GM21515 (cell line): ENCODE measurements around the gene ARHGEF9.
"Not testable (repeated sequence)": the region's sequence is repeated elsewhere in the genome, so short reads cannot be mapped to it uniquely, and the experiment has no call there.

ENCODE experiments used
- ATAC-seq: cut with Tn5 transposase; IDR thresholded peaks from one replicate; pipeline ENCODE4 v1.9.1; 2021; ENCODE audit not compliant: unreplicated experiment

Gene ARHGEF9

GRCh38 chrX:63664083-63664482, 120.9 kb downstream of the ARHGEF9 start:
- no peak for ATAC-seq

GRCh38 chrX:63661676-63662075, 123.3 kb downstream of the ARHGEF9 start:
- ATAC-seq: no peak

- ATAC-seq: no peak
These were observed 126.1 kb downstream of the ARHGEF9 start for GRCh38 chrX:63658920-63659319.

GRCh38 chrX:63657821-63658220, 127.2 kb downstream of the ARHGEF9 start:
- ATAC-seq: no peak

- ATAC-seq: no peak
These were observed 128.0 kb downstream of the ARHGEF9 start for GRCh38 chrX:63656871-63657580.

GRCh38 chrX:63652086-63652765, 132.8 kb downstream of the ARHGEF9 start:
- no peak for ATAC-seq

- ATAC-seq: not testable (repeated sequence)
These were observed 139.3 kb downstream of the ARHGEF9 start for GRCh38 chrX:63645748-63646147.

- ATAC-seq: no peak
These were observed 149.3 kb downstream of the ARHGEF9 start for GRCh38 chrX:63635750-63636149.

GRCh38 chrX:63613531-63614028, 171.4 kb downstream of the ARHGEF9 start:
- ATAC-seq: no peak

GRCh38 chrX:63585936-63586335, 199.1 kb downstream of the ARHGEF9 start:
- ATAC-seq: no peak
